ENCODE results near the gene PTPRN2.

The PTPRN2 gene

DNA sequence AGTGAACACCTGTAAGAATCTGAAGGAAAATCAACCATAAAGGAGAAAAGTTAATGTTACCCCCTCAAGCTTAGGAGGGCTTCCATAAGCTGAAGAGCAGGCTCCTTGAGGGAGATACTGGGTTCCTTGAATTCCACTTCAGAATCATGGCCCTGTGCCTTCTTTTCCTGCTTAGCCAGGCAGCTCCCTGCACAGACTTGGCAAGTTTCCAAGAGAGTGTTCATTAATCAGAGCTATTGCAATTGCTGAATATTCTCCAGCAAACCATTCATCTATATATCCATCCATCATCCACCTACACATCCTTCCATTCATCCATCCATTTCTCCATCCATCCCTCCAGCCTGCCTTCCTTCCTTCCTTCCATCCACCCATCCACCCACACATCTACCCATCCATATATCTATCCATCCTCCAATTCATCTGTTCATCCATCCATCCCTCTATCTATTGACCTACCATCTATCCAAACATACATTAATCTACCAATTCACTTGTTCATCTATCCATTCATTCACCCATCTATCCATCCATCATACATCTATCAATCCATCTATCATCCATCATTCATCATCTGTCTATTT lies 574.4 kb downstream of the PTPRN2 start:
- DNase-seq (ENCODE audit: low spot score) = no peak

DNA sequence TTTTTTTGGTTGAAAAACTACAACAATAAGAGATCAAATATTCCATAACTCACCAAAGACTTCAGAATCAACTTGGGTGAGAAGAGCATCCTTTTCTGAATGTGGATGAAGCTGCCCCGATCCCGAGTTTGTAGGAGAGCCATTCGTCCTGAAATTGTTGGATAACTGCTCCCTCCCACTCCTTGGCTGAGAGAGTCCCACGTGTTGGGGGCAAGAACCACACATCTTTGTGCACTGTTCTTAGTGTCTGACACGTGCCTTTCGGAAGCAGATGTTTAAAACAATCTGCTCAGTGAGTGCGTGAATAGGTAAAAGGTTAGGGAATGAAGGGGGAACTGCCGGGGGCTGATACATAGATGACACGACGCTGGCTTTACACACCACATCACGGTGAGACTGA lies 575.7 kb downstream of the PTPRN2 start:
- DNase-seq (ENCODE audit: low spot score) = no peak

DNA sequence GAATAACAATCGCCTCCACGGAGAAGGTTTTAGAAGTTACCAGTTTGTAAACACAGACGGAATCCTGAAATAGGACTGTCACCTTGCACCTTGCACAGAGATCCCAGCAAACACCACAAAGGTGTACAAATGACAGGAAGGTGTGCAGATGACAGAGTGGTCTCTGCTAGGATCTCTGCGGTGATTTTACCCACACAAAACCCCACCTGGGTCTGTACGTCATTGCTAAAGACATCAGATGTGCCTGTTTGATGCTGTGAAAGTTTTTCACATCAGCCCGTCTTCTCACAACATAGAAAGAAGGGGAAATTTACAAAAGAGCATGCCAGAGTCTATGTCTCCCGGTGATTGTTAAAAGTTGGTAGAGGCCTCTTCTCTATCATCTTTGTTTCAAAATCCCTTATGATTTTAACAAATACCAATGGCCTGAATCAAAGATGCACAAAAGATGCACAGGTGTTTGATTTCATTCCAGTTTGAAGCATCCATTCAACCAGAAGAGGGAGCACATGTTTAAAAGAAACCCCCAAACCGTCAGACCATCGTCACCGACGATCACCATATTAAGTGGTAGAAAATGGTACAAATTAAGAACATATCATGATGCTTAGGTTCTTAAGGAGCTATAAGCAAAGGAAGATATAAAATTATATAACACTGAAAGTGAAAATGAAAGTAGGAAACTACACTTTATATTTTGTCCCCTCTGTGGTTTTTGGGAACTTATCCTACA lies 576.5 kb downstream of the PTPRN2 start:
- DNase-seq (ENCODE audit: low spot score) = no peak

DNA sequence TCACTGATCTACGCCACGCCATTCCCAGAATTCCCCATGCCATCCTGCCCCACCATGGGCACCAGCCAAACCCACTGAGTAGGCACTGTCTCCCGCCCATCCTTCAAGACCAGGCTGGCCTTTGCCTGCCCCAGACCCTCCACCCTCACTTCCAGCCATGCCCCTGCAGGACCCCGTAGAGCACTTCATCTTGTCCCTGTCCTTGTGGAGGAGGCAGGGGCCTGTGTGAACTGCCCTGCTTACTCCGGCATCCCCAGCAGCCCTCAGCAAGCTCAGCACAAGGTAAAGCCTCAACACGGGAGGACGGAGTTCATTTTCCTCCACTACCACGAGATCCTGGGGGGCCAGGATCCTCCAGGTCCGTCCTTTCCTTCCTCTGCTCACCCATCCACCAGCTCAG lies 577.7 kb downstream of the PTPRN2 start:
- no peak for DNase-seq (ENCODE audit: low spot score)

DNA sequence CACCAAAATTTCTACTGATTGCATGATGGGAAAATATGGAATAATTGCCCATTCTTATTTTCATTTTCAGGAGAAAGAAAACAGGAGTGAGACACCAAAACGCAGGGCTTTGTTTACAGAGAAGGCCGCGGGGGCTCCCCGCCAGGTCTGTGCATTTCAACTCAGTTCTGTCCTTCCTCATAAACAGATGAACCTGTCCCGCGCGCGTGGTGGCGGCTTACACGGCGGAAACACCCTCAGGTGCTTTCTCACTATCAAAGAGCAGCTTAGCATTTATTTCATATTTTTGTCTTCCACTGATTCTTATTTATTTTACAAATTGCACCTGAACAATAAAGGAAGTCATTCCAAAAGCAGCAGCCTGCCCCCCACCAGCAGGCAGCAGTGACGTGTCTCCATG lies 579.4 kb downstream of the PTPRN2 start:
- no peak for DNase-seq (ENCODE audit: low spot score)

DNA sequence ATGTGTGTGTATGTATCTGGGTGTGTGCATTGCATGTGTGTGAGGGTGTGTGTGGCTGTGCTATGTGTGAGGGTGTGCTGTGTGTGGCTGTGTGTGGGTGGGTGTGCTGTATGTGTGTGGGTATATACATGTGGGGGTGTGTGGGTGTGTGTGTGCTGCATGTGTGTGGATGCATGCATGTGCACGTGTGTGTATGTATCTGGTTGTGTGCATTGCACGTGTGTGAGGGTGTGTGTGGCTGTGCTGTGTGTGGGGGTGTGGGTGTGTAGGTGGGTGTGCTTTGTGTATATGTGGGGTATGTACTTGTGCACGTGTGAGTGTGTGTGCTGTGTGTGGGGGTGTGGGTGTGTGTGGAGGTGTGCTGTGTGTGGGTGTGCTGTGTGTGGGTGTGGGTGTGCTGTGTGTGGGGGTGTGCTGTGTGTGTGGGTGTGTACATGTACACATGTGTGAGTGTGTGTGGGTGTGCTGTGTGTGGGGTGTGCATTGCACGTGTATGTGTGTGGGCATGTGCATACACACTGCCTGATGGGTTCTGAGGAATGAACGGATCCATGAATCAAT lies 579.8 kb downstream of the PTPRN2 start:
- no peak for DNase-seq (ENCODE audit: low spot score)

GRCh38 chr7:158006841-158007696 lies 580.6 kb downstream of the PTPRN2 start:
- no peak for DNase-seq (ENCODE audit: low spot score)

GRCh38 chr7:158005531-158005930 lies 582.1 kb downstream of the PTPRN2 start:
- DNase-seq (ENCODE audit: low spot score) = no peak

DNA sequence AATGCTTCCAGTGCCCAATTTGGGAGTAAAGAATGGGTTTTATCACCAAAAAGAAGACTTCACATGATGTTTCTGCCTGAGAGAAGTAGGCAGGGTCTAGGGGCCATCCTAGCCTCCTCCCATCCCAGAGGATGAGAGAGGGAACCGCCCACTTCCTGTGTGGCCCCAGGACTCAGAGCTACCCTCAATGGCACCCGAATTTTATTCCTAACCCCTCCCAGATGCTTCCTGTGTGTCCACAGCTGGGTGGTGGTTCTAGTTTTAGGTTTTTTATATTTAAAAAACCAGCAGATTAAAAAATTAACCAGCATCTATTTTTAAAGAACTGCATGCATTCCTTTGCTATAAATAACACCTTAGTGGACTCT lies 583.5 kb downstream of the PTPRN2 start:
- DNase-seq (ENCODE audit: low spot score) = no peak

DNA sequence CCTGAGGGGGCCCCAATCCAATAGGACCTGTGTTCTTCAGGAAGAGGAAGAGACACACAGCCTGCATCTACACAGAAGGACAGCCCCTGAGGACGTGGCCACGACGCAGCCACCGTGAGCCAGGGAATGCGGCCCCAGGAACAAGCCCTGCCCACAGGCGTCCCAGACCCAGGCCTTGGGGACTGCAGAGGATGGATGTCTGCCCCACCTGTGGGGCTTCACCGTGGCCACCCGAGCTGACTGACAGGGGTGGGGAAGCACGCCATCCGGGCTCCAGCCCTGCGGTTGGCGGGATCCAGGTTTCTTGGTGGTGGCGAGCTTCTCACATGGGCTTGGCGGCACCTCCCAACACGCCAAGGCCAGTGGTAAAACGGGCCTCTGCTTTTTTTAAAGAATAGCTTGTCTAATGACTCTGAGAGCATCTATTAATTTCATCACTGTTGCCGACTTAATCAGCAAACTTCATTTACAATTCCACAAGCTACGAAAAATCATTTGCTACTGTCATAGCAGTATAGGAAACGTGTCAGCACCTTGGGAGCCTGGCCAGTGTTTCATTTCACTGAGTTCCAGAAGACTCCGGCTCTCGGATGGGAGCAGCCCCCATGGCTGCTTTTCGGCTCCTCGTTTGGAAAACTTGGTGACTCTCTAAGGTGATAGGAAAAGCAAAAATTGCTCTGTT lies 584.0 kb downstream of the PTPRN2 start:
- no peak for DNase-seq (ENCODE audit: low spot score)

DNA sequence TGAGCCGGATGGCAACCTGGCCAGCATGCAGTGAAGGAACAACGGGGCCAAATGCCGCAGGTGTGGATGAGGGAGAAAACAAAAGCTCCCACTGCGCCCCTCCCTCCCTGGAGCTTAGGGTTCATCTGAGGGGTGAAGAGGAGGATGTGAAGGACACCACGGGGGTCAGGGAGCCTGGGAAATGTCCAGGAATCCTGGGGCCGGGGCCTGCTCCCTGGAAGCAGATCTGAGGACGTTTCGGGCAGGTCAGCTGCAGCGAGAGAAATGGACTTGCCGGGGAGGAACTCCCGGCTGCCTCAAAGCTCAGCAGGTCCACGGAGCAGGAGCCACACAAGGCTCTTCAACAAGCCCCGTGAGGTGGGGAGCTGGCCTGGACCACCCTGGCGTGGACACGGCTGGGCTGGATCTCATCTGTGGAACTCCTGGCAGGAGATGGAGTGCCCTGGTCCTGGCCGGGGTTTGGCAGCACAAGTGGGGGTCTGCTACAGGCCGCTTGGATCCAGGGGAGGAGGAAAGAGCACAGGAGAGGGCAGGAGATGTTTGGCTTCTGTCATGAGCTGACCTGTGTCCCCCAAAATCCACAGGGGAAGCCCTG lies 585.0 kb downstream of the PTPRN2 start:
- no peak for DNase-seq (ENCODE audit: low spot score)

GRCh38 chr7:158001621-158002320 lies 585.9 kb downstream of the PTPRN2 start:
- peak; percentile 3 for DNase-seq (ENCODE audit: low spot score)

- peak; percentile 9 for DNase-seq (ENCODE audit: low spot score)
Observed at GRCh38 chr7:158001003-158001402, 586.6 kb downstream of the PTPRN2 start.

DNA sequence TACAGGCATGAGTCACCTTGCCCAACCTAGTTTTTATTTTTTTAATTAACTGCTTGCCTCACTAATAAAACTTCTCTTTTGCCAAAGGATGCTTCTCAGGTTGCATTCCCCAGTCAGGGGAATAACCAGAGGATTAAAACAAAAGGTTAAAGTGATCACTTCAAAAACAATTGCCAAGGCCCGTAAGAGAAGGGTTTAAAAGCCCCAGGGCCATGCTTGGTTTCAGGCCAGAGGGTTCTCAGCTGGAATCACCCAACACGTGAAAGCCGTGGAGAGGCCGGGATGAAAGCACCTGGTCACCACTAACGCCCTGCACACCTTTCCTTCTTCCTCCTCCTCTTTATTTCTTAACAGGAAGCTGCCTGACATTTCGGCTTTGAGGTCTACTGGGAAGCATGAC lies 587.5 kb downstream of the PTPRN2 start:
- peak; percentile 64 for DNase-seq (ENCODE audit: low spot score)

DNA sequence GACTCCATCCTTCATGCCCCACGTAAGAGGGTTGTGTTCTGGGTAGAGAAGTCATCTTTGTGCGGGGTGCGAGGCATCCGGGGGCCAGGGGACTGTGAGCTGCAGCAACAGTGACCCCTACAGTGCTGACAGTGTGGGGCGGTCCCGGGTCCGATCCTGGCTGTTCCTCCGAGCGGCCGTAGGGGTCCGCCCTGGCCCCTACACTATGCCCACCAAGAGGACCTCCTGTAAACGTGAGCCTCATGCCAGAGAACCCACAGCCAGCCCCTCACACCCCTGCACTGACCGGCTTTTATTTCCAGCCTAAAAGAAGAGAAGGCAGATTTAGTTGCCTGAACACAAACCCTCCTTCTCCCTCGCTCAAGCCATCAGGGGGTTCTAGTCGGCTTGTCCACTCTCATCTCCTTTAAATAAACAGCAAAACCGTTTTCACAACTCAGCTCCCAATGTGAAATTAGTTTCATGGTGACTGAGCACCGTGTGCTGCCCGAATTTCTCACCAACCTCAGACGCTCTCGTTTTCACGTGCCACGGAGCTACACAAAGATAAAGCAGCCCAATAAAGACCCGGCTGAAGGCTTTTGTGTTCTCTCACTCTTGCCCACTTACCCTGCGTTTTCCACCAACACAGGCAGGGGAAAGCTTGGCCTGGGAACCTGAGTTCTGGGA lies 588.6 kb downstream of the PTPRN2 start:
- no peak for DNase-seq (ENCODE audit: low spot score)

DNA sequence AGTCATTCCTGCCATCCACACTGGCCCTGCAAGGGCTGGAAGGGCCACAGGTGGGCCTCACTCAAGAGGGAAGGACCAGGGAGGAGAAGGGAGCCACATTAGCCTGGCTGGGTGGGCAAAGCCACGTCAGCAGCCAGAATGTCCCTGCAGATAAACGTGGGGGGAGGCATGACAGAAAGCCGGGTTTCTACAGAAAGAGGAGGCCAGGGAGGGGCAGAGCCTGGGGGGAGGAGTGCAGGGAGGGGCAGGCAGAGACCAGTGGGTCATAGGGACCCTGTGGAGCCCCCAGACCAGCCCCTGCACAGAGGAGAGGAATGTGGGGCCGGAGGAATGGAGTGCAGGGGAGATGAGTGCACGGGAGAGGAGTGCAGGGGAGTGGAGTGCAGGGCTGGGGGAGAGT lies 590.2 kb downstream of the PTPRN2 start:
- no peak for DNase-seq (ENCODE audit: low spot score)

- DNase-seq (ENCODE audit: low spot score) = no peak
Observed at GRCh38 chr7:157997080-157997440, 590.6 kb downstream of the PTPRN2 start.

DNA sequence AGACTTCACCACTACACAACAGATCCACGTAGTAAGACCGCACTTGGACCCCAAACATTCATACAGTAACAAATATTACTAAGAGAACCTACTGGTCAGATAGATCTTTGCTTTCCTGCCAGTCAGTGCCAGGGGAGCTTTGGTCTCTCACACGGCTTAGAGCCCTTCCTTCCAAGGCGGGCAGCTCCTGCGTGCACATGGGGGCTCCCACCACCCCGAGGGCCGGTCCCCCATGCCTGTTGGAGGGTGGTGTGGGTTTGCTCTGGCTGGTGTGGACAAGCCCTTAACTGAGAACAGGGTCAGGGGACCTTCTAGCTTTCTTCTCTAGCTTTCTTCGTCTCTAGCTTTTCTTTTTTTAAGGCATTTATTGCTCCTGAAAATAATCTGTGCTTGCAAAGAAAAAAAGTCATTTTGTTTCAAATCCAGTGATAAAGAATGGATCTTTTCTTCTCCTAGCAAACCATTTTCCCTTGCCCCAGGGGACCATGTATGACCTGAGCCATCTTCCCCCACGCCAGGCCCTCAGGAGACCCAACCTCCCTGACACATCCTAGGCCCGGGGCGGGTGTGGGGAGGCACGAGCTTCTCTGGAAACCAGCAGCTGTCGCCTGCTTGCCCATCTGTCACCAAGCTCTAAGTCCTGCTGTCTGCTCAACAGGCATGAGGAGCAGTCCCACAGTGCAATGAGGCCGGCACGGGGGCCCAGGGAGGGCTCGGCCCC lies 591.1 kb downstream of the PTPRN2 start:
- no peak for DNase-seq (ENCODE audit: low spot score)

- DNase-seq (ENCODE audit: low spot score) = no peak
Observed at GRCh38 chr7:157995815-157996214, 591.8 kb downstream of the PTPRN2 start.

DNA sequence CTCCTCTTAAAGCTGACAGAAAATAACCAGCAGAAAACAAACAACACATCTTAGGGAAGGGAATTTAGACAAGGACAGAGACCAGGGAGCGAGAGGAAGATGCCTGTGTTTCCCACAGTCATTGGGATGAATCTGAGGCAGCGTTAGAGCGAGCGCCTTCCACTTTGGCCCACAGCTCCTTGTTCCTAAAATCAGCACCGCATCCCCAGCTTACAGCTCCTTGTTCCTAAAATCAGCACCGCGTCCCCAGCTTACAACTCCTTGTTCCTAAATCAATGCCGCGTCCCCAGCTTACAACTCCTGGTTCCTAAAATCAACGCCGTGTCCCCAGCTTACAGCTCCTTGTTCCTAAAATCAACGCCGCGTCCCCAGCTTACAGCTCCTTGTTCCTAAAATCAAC lies 593.3 kb downstream of the PTPRN2 start:
- no peak for DNase-seq (ENCODE audit: low spot score)

Data from SW480 (cell line).